Measurements from ENCODE around the gene CRCP. TPM values are rescaled to one million over a fixed set of nuclear protein-coding genes. Genes with fewer than 3 reads are reported as not detected.
"Not testable (repeated sequence)": the region's sequence is repeated elsewhere in the genome, so short reads cannot be mapped to it uniquely, and the experiment has no call there.

Gene CRCP
- 41.0 and 44.1 TPM in 2 replicates for total RNA-seq

DNA sequence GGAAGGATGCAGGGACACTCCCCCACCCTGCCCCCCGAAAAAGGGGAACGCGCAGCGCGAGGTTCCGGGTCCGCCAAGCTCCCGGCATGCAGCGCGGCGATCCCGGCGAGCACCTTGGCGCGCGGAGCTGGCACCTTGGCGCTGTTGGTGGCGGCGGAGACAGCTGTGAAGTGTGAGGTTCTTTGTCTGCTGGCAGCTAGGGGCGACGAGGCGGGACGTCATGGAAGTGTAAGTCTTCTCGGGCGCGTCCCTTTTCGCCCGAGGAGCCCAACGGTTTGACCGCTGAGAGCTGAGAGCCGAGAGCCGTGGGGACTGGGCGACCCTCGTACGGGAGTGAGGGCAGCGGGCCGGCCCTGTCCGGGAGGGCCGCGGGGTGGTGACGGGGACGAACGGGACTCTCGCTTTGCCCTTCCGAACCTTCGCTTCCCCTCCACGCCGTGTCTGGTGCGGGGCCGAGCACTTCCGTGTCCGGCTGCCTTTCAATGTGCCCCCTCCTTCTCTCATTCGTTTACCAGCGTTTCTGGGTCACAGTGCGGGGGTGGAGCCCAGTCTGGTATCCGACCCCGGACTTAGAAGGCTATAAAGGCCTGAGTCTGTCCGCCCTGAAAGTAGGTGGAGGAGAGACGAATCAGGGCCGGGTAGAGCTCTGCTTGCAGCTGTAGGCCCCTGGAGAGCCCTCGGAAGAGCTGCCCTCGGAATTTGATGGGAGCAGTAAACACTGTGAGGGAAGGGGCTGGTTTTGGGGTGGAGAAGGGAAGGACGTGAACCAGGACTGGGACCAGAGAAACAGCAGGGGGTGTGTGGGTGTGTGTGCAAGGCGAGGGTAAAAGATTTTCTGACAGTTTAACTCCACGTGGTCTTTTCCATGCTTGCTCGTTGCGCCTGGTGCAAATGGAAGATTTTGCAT is at the start of gene CRCP:
CRCP (plus strand) TSS at position 105 of the 907 bp plus-strand sequence; CDS start at position 221, 116 bp downstream.
- Mint-ChIP-seq H3K27me3 (ENCODE audit: insufficient read depth) (no peaks in the 10 kb centered on the region), H3K36me3 (ENCODE audit: low read depth) (peaks cover 24% of the 10 kb centered on the region), H3K9me3 (no peaks in the 10 kb centered on the region), H3K4me1 (ENCODE audit: low read depth) (peaks cover 40% of the 10 kb centered on the region), H3K27ac (peak within 1 kb of the TSS; percentile 95), H3K4me3 (peak within 1 kb of the TSS; percentile 99)
- DNase-seq (ENCODE audit: low spot score) = peak; percentile 79
- intact Hi-C loops (cut with micrococcal nuclease) = loop anchor here (1.0 to 10.0 kb wide), 5 partner anchors 16 to 882 kb away; partner anchors contain the start of genes ASL, GUSB, SBDS and TPST1

DNA sequence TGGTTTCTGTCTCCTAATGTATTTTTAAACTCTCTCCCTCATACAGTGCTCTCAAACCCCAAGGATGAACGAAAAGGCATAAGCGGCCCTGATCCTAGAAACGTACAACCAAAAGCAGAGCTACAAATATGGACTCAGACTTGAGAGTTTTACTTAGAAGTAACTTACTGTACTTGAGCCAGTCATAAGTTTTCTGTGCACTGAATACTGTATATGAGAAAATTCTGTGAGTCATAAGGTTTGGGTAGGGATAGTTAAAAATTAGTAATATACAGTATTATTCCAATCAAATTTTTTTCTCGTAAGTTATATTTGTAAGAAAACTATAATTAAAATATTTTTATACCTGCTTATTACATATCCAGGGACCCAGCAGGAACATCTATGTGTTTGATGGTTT is 44.9 kb upstream of the CRCP start:
- intact Hi-C loops (cut with micrococcal nuclease) = no loop called here
- no peak for DNase-seq (ENCODE audit: low spot score)
- no peak overlapping the region for H3K27ac Mint-ChIP-seq
- no peak overlapping the region for H3K4me3 Mint-ChIP-seq
- H3K27me3 Mint-ChIP-seq (ENCODE audit: insufficient read depth) = peaks cover 3% of the 10 kb centered on the region
- no peaks in the 10 kb centered on the region for H3K9me3 Mint-ChIP-seq
- H3K36me3 Mint-ChIP-seq (ENCODE audit: low read depth) = no peaks in the 10 kb centered on the region
- peaks cover 4% of the 10 kb centered on the region for H3K4me1 Mint-ChIP-seq (ENCODE audit: low read depth)

DNA sequence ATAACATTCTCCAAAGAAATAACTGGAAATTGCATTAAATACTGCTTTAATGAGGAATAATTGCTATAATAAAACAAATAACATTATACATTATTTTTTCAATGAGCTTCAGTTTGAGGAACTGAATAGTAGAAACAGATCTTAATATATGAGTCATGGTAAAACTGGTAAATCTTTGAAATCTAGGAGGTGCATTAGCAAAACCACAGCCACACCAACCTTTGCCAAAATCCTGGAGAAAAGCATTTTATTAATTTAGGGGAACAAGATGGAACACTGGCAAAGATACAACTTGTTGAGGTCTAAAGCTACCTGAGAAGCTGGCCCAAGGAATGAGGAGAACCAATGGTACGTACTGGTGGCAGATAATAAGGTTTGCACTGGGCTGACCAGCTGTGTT is 44.4 kb upstream of the CRCP start:
- Mint-ChIP-seq H3K27ac (no peak overlapping the region), H3K27me3 (ENCODE audit: insufficient read depth) (peaks cover 3% of the 10 kb centered on the region), H3K36me3 (ENCODE audit: low read depth) (no peaks in the 10 kb centered on the region), H3K4me3 (no peak overlapping the region), H3K9me3 (no peaks in the 10 kb centered on the region), H3K4me1 (ENCODE audit: low read depth) (peaks cover 4% of the 10 kb centered on the region)
- DNase-seq (ENCODE audit: low spot score) = no peak
- intact Hi-C loops (cut with micrococcal nuclease) = no loop called here

- H3K4me3 Mint-ChIP-seq; H3K27me3 Mint-ChIP-seq (ENCODE audit: insufficient read depth); H3K9me3 Mint-ChIP-seq; H3K36me3 Mint-ChIP-seq (ENCODE audit: low read depth); DNase-seq (ENCODE audit: low spot score); intact Hi-C loops (cut with micrococcal nuclease); H3K27ac Mint-ChIP-seq: not testable (repeated sequence)
- peaks cover 14% of the 10 kb centered on the region for H3K4me1 Mint-ChIP-seq (ENCODE audit: low read depth)
Observed at GRCh38 chr7:66072208-66072607, 42.4 kb upstream of the CRCP start.

DNA sequence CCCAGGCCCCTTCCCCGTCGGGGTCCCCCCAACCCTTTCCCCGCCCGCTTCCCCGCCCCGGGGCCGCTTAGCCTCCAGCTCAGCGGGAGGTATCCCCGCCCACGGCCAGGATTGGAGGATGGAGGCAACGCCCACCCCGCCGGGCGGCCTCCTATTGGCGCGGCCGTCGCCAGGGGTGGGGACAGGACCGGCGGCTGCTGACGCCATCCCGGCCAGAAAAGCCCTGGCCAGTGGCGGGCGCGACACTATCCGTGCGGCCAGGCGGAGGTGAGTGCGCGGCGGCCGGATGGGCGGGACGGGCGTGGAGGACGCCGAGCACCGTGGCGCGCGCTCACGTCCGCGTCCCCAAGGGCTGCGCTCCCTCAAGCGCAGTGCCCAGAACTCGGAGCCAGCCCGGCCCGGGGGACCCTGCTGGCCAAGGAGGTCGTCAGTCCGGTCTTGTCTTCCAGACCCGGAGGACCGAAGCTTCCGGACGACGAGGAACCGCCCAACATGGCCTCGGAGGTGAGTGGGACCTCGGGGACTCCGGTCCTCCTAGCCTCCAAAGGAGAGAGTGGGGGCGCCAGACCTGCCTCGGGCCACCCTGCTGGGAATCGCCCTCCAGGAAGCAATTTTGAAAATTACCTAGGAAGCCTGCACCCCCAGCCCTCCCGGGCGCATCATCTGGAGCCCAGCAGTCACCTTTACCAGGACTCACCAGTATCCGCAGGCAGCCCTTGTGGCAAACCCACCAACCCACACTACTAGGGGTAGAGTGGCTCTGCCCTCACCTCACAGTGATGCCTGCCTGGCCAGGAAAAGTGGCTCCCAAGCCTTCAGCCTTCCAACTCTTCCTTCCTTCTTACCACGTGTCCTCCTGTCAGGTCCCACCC is 38.8 kb upstream of the CRCP start, which contains the start of gene ASL:
ASL (plus strand) TSS at position 230 of the 872 bp plus-strand sequence; CDS start at position 493, 263 bp downstream.
- H3K4me1 Mint-ChIP-seq (ENCODE audit: low read depth) = peaks cover 19% of the 10 kb centered on the region
- peak within 1 kb of the TSS; percentile 72 for H3K27ac Mint-ChIP-seq
- H3K36me3 Mint-ChIP-seq (ENCODE audit: low read depth) = no peaks in the 10 kb centered on the region
- H3K9me3 Mint-ChIP-seq = no peaks in the 10 kb centered on the region
- H3K27me3 Mint-ChIP-seq (ENCODE audit: insufficient read depth) = peaks cover 3% of the 10 kb centered on the region
- DNase-seq (ENCODE audit: low spot score) = peak; percentile 93
- peak within 1 kb of the TSS; percentile 95 for H3K4me3 Mint-ChIP-seq
- intact Hi-C loops (cut with micrococcal nuclease) = loop anchor here (1.0 to 2.0 kb wide), 7 partner anchors 39 to 417 kb away; partner anchors contain the start of genes GUSB, TPST1 and VKORC1L1

- peak overlapping the region; percentile 95 for H3K4me3 Mint-ChIP-seq
- peaks cover 19% of the 10 kb centered on the region for H3K4me1 Mint-ChIP-seq (ENCODE audit: low read depth)
- H3K27me3 Mint-ChIP-seq (ENCODE audit: insufficient read depth) = peaks cover 3% of the 10 kb centered on the region
- DNase-seq (ENCODE audit: low spot score) = no peak
- no peaks in the 10 kb centered on the region for H3K36me3 Mint-ChIP-seq (ENCODE audit: low read depth)
- no peaks in the 10 kb centered on the region for H3K9me3 Mint-ChIP-seq
- H3K27ac Mint-ChIP-seq = peak overlapping the region; percentile 71
- intact Hi-C loops (cut with micrococcal nuclease) = no loop called here
Observed at GRCh38 chr7:66076462-66077329, 38.0 kb upstream of the CRCP start.

- Mint-ChIP-seq H3K27ac (no peak overlapping the region), H3K36me3 (ENCODE audit: low read depth) (peaks cover 2% of the 10 kb centered on the region)
- intact Hi-C loops (cut with micrococcal nuclease) = no loop called here
Observed at GRCh38 chr7:66078067-66078466, 36.6 kb upstream of the CRCP start.

DNA sequence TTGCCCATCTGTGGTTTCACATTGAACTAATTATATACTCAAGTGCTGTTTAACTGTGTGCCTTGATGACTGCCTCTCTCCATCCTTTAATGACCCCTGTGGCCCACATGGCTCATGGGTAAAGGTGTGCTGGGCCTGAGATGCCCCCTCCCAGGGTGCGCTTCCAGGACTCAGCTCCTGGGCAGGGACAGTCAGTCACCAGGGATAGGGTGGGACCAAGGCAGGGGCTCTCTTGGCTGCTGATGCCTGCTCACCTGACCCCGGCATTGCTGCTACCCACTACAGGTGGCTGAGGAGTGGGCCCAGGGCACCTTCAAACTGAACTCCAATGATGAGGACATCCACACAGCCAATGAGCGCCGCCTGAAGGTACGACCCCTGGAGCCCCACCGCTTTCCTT is 32.6 kb upstream of the CRCP start:
- no peak overlapping the region for H3K4me3 Mint-ChIP-seq
- H3K27ac Mint-ChIP-seq = no peak overlapping the region
- intact Hi-C loops (cut with micrococcal nuclease) = no loop called here
- DNase-seq (ENCODE audit: low spot score) = no peak
- H3K9me3 Mint-ChIP-seq = no peaks in the 10 kb centered on the region
- H3K4me1 Mint-ChIP-seq (ENCODE audit: low read depth) = peaks cover 5% of the 10 kb centered on the region
- no peaks in the 10 kb centered on the region for H3K27me3 Mint-ChIP-seq (ENCODE audit: insufficient read depth)
- peaks cover 2% of the 10 kb centered on the region for H3K36me3 Mint-ChIP-seq (ENCODE audit: low read depth)

More at GRCh38 chr7:66078067-66078466, 36.6 kb upstream of the CRCP start:
- H3K4me1 Mint-ChIP-seq (ENCODE audit: low read depth) = peaks cover 15% of the 10 kb centered on the region
- no peak for DNase-seq (ENCODE audit: low spot score)
- peak overlapping the region; percentile 75 for H3K4me3 Mint-ChIP-seq
- H3K9me3 Mint-ChIP-seq = no peaks in the 10 kb centered on the region
- peaks cover 3% of the 10 kb centered on the region for H3K27me3 Mint-ChIP-seq (ENCODE audit: insufficient read depth)

DNA sequence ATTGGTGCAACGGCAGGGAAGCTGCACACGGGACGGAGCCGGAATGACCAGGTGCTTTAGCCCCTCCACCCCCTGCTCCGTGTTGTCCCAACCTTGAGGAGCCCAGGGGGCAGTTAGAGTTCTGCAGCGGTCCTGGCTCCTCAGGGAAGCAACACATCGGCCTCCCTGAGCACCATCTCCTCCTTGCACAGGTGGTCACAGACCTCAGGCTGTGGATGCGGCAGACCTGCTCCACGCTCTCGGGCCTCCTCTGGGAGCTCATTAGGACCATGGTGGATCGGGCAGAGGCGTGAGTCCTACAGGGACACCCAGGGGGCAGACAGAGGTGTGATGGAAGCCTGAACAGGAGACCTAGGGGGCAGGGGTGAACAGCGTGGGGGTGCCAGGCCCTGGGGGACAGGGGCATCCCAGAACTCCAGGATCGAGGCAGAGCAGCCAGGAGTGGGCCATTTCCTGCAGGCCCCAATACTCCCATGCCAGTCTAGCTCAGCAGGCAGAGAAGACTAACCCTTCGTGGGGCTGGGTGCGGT is 31.7 kb upstream of the CRCP start:
- H3K27ac Mint-ChIP-seq = no peak overlapping the region

GRCh38 chr7:66083677-66084076 is 31.0 kb upstream of the CRCP start:
- intact Hi-C loops (cut with micrococcal nuclease) = no loop called here
- H3K4me1 Mint-ChIP-seq (ENCODE audit: low read depth) = no peaks in the 10 kb centered on the region
- no peaks in the 10 kb centered on the region for H3K9me3 Mint-ChIP-seq
- H3K27ac Mint-ChIP-seq = no peak overlapping the region
- peaks cover 2% of the 10 kb centered on the region for H3K36me3 Mint-ChIP-seq (ENCODE audit: low read depth)
- no peak for DNase-seq (ENCODE audit: low spot score)
- H3K4me3 Mint-ChIP-seq = no peak overlapping the region
- H3K27me3 Mint-ChIP-seq (ENCODE audit: insufficient read depth) = no peaks in the 10 kb centered on the region

More for the DNA sequence above, 31.7 kb upstream of the CRCP start:
- no peak overlapping the region for H3K4me3 Mint-ChIP-seq
- H3K4me1 Mint-ChIP-seq (ENCODE audit: low read depth) = peaks cover under 1% of the 10 kb centered on the region
- H3K27me3 Mint-ChIP-seq (ENCODE audit: insufficient read depth) = no peaks in the 10 kb centered on the region
- peaks cover 2% of the 10 kb centered on the region for H3K36me3 Mint-ChIP-seq (ENCODE audit: low read depth)
- no peaks in the 10 kb centered on the region for H3K9me3 Mint-ChIP-seq
- no peak for DNase-seq (ENCODE audit: low spot score)
- intact Hi-C loops (cut with micrococcal nuclease) = no loop called here

DNA sequence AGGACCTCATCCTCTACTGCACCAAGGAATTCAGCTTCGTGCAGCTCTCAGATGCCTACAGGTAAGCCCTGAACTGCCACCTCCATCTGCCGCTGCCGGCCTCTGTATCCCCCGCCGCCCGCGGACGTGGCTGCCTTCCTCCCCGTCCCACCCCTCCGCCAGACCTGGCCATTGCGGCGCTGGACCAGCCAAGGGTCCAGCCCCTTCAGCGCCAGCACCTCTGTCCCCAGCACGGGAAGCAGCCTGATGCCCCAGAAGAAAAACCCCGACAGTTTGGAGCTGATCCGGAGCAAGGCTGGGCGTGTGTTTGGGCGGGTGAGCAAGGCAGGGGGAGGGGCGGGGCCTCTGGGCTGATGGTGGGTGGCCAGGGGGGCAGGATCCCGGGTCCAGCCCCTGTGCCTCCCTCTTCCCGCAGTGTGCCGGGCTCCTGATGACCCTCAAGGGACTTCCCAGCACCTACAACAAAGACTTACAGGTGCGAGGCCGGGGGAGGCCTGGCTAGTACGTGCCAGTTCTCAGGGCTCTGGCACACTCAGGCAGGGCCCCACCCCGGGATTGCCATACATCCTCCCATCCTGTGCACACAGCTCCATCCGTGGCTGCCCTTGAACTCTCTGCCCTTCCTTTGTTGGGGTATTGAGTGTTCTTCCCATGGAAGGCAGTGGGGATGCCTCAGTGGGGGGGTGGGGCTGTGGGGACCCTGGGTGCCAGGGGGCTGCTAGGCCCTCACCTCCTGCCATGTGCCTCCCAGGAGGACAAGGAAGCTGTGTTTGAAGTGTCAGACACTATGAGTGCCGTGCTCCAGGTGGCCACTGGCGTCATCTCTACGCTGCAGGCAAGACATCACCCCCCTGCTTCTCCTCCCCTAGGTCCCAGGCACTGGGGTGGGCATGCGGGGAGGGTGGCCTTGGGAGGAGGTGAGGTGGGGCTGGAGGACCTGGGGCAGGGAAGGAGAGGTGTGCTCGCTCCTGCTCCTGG is 25.5 kb upstream of the CRCP start:
- Mint-ChIP-seq H3K36me3 (ENCODE audit: low read depth) (no peaks in the 10 kb centered on the region), H3K4me3 (no peak overlapping the region), H3K27me3 (ENCODE audit: insufficient read depth) (no peaks in the 10 kb centered on the region), H3K4me1 (ENCODE audit: low read depth) (no peaks in the 10 kb centered on the region), H3K27ac (no peak overlapping the region), H3K9me3 (no peaks in the 10 kb centered on the region)
- DNase-seq (ENCODE audit: low spot score) = no peak
- intact Hi-C loops (cut with micrococcal nuclease) = no loop called here

Measured in activated T-helper 1 cell treated with anti-CD3 and anti-CD28 coated beads, Interleukin-12 subunit alpha, Interleukin-12 subunit beta, Interleukin-2, Interleukin-4 antibody, amounts not matched to agents 30 ng/mL and 10 ng/mL and 1 ng/mL, durations not matched to agents 14 hours and 24 hours and 36 hours (primary cell).